Uterus (tissue), 4 donors: ENCODE results near the gene EIF3M. TPM values are rescaled to one million over a fixed set of nuclear protein-coding genes. Genes with fewer than 3 reads are reported as not detected.
"Not testable (repeated sequence)": the region's sequence is repeated elsewhere in the genome, so short reads cannot be mapped to it uniquely, and the experiment has no call there.

Source experiments
- DNase-seq, 2 donors: peaks; one replicate each; pipeline ENCODE4 v3.0.0-alpha.2; 2019 to 2020
- H3K27ac ChIP-seq, 2 donors: fragments of 200-600 bp; sonication (generic); 1 replicate in 1 of 2; 2 replicates in 1 of 2; pipeline ENCODE4 v1.5.1; 2016 to 2018
- H3K27me3 ChIP-seq, 2 donors: fragments of 200-600 bp; sonication (generic); one replicate each; pipeline ENCODE4 v1.5.1; 2018 to 2019; ENCODE audit warnings: control low read depth in 1 of 2
- H3K36me3 ChIP-seq, 2 donors: fragments of 200-600 bp; sonication (generic); one replicate each; pipeline ENCODE4 v1.5.1; 2019; ENCODE audit warnings: control low read depth in 1 of 2
- H3K4me1 ChIP-seq, 2 donors: fragments of 200-600 bp; sonication (generic); one replicate each; pipeline ENCODE4 v1.5.1; 2018 to 2019; ENCODE audit warnings: control low read depth in 1 of 2
- H3K4me3 ChIP-seq, 2 donors: fragments of 200-600 bp; sonication (generic); 1 replicate in 1 of 2; 2 replicates in 1 of 2; pipeline ENCODE4 v1.5.1; 2018 to 2019; ENCODE audit warnings: mild to moderate bottlenecking in 1 of 2
- H3K9me3 ChIP-seq, 2 donors: fragments of 200-600 bp; sonication (generic); one replicate each; pipeline ENCODE4 v1.5.1; 2019; ENCODE audit warnings: control low read depth in 1 of 2
- POLR2A ChIP-seq, 2 donors: fragments of 450-650 bp; IDR thresholded peaks; one replicate each; pipeline ENCODE4 v1.6.1; 2016; ENCODE audit warnings: antibody characterized with exemption in 2 of 2, mild to moderate bottlenecking in 1 of 2, moderate library complexity in 1 of 2
- intact Hi-C: fragments of 100-400 bp; cut with DNase I; formaldehyde crosslinking; loops from one replicate; pipeline ENCODE4 v1.15.1; 2023; ENCODE audit warnings: low total_unique reads
- total RNA-seq, 4 donors: library from RNA; depleted of rRNA in 3 of 4; stranded (reverse); fragments of >200 nt in 3 of 4; gene quantifications; one replicate each; pipeline versions ENCODE4 v1.1.0 to v1.2.4, GENCODE V29; 2014 to 2023
- TF ChIP-seq, protein P1 (sequence below), 4 experiments: fragments of 200-600 bp in 2 of 4; fragments of 450-650 bp in 2 of 4; sonication (generic) in 2 of 4; IDR thresholded peaks; one replicate each; pipeline ENCODE4 v1.5.1; 2016 to 2019; ENCODE audit warnings: antibody characterized with exemption in 4 of 4, mild to moderate bottlenecking in 2 of 4, moderate library complexity in 1 of 4
- donor health status: DM: yes; HTN: yes; CAD: no.

EIF3M gene
- total RNA-seq, 4 donors from 2014 or later, result 96.8 to 611 (median 225) TPM

DNA sequence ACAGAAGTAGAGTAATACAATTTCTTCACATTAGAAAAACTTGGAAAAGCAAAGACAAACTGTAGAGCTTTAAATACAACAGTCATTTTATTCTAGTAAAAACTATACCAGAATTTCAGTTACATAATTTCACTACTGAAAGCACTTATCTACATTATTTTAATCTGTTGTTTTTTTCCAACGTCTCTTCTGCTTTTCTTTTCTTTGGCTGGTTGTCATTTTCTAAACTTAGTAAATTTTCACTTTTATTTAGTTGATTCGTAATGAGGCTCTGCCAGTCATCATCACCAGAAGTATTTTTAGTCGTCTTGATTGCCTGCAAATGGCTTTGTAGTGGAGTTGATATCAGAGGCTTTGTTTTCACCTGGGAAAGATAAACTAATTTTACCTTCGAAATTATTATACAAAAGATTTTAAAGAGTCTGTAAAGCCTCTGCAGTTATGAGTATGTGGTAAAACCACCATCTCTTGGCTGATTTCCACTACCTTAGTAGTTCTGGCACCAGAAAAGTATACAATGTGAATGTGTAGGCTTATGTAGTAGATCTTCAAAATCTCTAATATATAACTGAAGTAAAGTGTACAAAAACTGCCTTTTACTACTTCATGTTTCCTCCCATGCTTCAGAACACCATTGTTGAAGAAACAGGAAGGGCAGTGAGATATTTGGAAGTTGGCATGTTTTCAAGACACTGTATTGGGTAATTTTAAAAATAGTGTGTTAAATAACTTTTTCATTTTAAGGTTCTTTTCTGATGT lies 19.2 kb downstream of the EIF3M start:
- intact Hi-C loops, result no loop called here
- DNase-seq, result no peak
- Histone ChIP-seq H3K4me1 (peaks cover 0 to 7% of the 10 kb centered on the region in 2 donors), H3K27ac (peak overlapping the region in 1 of 2 donors; percentile 25), H3K36me3 (no peaks in the 10 kb centered on the region), H3K27me3 (no peaks in the 10 kb centered on the region), H3K4me3 (no peak overlapping the region), H3K9me3 (no peaks in the 10 kb centered on the region)
- TF ChIP-seq, protein P1, sequence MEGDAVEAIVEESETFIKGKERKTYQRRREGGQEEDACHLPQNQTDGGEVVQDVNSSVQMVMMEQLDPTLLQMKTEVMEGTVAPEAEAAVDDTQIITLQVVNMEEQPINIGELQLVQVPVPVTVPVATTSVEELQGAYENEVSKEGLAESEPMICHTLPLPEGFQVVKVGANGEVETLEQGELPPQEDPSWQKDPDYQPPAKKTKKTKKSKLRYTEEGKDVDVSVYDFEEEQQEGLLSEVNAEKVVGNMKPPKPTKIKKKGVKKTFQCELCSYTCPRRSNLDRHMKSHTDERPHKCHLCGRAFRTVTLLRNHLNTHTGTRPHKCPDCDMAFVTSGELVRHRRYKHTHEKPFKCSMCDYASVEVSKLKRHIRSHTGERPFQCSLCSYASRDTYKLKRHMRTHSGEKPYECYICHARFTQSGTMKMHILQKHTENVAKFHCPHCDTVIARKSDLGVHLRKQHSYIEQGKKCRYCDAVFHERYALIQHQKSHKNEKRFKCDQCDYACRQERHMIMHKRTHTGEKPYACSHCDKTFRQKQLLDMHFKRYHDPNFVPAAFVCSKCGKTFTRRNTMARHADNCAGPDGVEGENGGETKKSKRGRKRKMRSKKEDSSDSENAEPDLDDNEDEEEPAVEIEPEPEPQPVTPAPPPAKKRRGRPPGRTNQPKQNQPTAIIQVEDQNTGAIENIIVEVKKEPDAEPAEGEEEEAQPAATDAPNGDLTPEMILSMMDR (IDR thresholded peaks at IDR 0.05), result no peak
- TF ChIP-seq POLR2A (IDR thresholded peaks at IDR 0.05), result no peak

DNA sequence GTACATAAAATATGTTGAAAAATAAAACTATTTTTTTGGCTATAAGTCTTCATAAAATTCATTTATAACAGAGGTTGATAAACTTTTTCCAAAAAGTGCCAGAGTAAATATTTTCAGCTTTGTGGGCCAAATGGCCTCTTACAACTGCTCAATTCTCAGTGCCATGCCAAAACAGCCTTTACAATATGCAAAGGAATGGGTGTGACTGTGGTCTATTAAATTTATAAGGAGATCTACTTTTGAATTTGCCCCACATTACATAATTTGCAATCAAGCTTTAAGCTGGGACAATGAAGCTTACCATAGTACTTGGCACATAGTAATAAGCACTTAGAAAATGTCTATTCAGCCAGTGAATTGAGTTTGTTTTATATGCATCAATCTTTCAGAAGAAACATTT lies 22.6 kb downstream of the EIF3M start:
- intact Hi-C loops, result no loop called here
- Histone ChIP-seq H3K27me3 (no peaks in the 10 kb centered on the region), H3K9me3 (no peaks in the 10 kb centered on the region), H3K4me1 (peaks cover 0 to 7% of the 10 kb centered on the region in 2 donors), H3K36me3 (no peaks in the 10 kb centered on the region), H3K4me3 (no peak overlapping the region), H3K27ac (no peak overlapping the region)
- DNase-seq, result no peak
- TF ChIP-seq POLR2A (IDR thresholded peaks at IDR 0.05), result no peak
- TF ChIP-seq, protein P1 (IDR thresholded peaks at IDR 0.05), result no peak

DNA sequence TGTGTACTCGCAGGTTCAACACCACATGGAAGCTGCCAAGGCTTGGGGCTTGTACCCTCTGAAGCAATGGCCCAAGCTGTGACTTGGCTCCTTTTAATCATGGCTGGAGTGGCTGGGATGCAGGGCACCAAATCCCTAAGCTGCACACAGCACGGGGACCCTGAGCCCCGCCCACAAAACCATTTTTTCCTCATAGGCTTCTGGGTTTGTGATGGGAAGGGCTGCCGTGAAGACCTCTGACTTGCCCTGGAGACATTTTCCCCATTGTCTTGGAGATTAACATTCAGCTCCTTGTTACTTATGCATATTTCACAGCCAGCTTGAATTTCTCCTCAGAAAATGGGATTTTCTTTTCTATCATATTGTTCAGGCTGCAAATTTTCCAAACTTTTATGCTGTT lies 25.2 kb downstream of the EIF3M start:
- H3K27me3 ChIP-seq, H3K9me3 ChIP-seq, H3K27ac ChIP-seq, H3K4me1 ChIP-seq, DNase-seq, H3K36me3 ChIP-seq, H3K4me3 ChIP-seq, intact Hi-C loops: not testable (repeated sequence)

DNA sequence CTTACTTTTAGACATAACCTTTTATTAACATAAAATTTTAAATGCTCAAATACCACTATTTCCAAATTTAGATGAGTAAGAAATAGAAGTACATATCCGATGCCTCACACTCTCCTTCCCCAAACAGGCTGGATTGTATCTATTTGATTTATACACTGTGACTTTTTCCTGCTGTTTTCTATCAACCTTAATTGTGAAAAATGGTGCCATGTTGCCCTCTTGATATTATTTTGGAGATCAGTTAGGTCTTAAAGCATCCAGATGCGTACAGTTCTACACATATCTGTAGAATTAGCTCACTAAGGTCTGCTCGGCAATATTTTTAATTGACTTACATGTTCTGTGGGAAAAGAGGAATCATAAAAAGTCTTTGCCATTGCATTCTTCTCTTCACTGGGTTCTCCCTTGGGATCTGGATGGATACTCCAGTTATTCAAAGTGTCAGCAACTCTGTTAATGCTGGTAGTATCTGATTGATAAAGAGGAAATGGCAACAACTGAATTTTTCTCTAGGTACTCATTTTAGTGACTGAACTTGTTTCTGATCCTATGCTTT lies 27.2 kb downstream of the EIF3M start:
- intact Hi-C loops, result no loop called here
- Histone ChIP-seq H3K27me3 (no peaks in the 10 kb centered on the region), H3K27ac (peak overlapping the region in 1 of 2 donors; percentile 2), H3K9me3 (no peaks in the 10 kb centered on the region), H3K4me3 (no peak overlapping the region), H3K36me3 (no peaks in the 10 kb centered on the region), H3K4me1 (no peaks in the 10 kb centered on the region)
- TF ChIP-seq, protein P1 (IDR thresholded peaks at IDR 0.05), result no peak
- DNase-seq, result no peak

DNA sequence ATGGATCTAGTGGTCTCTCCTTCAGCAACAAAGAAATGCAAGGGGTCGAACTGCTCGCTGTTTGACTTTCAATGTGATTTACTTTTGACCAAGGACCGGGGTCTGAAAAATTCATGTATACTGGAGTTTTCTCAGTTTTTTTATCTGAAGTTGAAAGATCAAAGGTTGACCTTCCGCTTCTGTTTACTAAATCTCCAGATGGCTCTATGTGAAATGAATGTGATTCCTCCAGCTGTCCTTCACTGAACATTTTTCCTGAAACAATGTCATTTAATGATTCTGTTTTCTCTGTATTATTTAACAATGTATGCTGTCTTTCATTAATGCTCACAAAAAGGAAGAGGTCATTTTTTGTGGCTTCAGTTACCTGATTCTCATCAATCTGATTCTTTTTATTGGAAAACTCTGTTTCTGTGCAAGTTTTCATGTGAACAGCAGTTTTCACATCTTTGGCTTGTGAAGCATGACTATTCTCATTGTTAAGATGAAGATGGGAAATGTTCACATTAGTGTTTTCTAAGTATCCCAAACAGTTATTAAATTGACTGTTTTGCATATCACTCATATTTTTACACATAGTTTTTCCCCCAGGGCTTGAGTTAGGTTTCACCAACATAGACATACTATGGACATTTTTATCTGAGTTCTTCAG lies 30.0 kb downstream of the EIF3M start:
- intact Hi-C loops, result no loop called here
- H3K27ac ChIP-seq, result no peak overlapping the region
- DNase-seq, result no peak
- H3K4me3 ChIP-seq, result no peak overlapping the region
- no peaks in the 10 kb centered on the region for H3K36me3 ChIP-seq
- TF ChIP-seq, protein P1 (IDR thresholded peaks at IDR 0.05), result no peak
- no peak for TF ChIP-seq POLR2A (IDR thresholded peaks at IDR 0.05)
- no peaks in the 10 kb centered on the region for H3K27me3 ChIP-seq
- H3K4me1 ChIP-seq, result no peaks in the 10 kb centered on the region
- no peaks in the 10 kb centered on the region for H3K9me3 ChIP-seq
